Neural progenitor cell (in vitro differentiated cells): ENCODE data around the gene ZIC5.

ENCODE experiments used
- CTCF ChIP-seq: fragments of 200-600 bp; sonication (generic); IDR thresholded peaks from 2 replicates; pipeline ENCODE4 v1.5.1; 2017; ENCODE audit warnings: antibody characterized with exemption, mild to moderate bottlenecking
- EZH2 ChIP-seq: fragments of 200-600 bp; sonication (generic); IDR thresholded peaks from 2 replicates; pipeline ENCODE4 v1.6.1; 2017; ENCODE audit warnings: antibody characterized with exemption, mild to moderate bottlenecking, moderate library complexity

GRCh38 chr13:99970651-99971575, 654 bp downstream of the ZIC5 start:
- TF ChIP-seq CTCF (no peak), EZH2 (no peak)
